HFF-Myc (cell line): Measurements from ENCODE around the gene RAPH1.
"Not testable (repeated sequence)": the region's sequence is repeated elsewhere in the genome, so short reads cannot be mapped to it uniquely, and the experiment has no call there.

Source experiments
- DNase-seq: peaks from one replicate; pipeline ENCODE4 v3.0.0-alpha.2; 2011; ENCODE audit warnings: low read depth; ENCODE audit errors: extremely low read depth
- H3K4me3 ChIP-seq: replicated peaks from 2 replicates; pipeline ENCODE4 v1.5.1; 2011; ENCODE audit warnings: low read depth, mild to moderate bottlenecking, control low read depth, low read length
- CTCF ChIP-seq: IDR thresholded peaks from 2 replicates; pipeline ENCODE4 v1.5.1; 2012; ENCODE audit warnings: mild to moderate bottlenecking, low read depth, low read length, control low read depth; ENCODE audit errors: missing control alignments

RAPH1 gene

DNA sequence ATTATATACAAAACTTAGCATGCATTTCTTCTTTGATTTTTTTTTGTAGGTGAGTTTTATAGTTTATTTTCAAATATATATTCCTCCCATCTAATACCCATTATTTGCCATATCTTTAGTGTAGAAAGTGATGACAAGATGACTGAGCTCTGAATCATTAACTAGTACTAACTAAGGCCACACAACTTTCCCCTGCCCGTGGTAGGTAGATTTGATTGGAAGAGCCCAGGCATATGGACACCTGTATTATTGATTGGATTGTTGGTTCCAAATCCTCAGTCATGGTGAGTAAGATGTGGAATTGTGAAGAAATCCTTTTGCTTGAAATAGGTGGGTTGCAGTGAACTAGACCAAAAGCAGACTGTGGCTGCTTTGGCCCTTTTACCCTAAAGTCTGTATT lies 152.1 kb downstream of the RAPH1 start:
- no peak for TF ChIP-seq CTCF
- H3K4me3 ChIP-seq = no peak overlapping the region
- no peak for DNase-seq

DNA sequence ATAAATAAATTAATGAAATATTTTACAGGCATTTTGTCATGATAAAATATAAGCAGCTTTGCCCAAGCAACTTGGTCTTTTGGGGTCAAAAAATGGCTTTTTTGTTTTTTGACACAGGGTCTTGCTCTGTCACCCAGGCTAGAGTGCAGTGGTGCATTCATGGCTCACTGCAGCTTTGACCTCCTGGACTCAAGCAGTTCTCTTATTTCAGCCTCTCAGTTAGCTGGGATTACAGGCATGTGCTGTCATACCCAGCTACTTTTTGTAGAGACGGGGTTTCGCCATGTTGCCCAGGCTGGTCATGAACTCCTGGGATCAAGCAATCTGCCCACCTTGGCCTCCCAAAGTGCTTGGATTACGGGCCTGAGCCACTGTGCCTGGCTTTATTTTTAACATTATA lies 155.9 kb downstream of the RAPH1 start:
- no peak for DNase-seq
- H3K4me3 ChIP-seq = no peak overlapping the region
- no peak for TF ChIP-seq CTCF

GRCh38 chr2:203376173-203376572 lies 158.9 kb downstream of the RAPH1 start:
- no peak for DNase-seq
- H3K4me3 ChIP-seq = no peak overlapping the region
- no peak for TF ChIP-seq CTCF

DNA sequence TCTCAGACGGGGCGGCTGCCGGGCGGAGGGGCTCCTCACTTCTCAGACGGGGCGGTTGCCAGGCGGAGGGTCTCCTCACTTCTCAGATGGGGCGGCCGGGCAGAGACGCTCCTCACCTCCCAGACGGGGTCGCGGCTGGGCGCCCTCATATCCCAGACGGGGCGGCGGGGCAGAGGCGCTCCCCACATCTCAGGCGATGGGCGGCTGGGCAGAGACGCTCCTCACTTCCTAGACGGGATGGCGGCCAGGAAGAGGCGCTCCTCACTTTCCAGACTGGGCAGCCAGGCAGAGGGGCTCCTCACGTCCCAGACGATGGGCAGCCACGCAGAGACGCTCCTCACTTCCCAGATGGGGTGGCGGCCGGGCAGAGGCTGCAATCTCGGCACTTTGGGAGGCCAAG lies 162.4 kb downstream of the RAPH1 start:
- not testable (repeated sequence) for H3K4me3 ChIP-seq, DNase-seq

GRCh38 chr2:203366639-203367466 lies 168.2 kb downstream of the RAPH1 start:
- no peak for TF ChIP-seq CTCF
- no peak overlapping the region for H3K4me3 ChIP-seq
- no peak for DNase-seq

- DNase-seq = no peak
- no peak overlapping the region for H3K4me3 ChIP-seq
- TF ChIP-seq CTCF = no peak
Observed at GRCh38 chr2:203361922-203362321, 173.2 kb downstream of the RAPH1 start.

- TF ChIP-seq CTCF = no peak
- DNase-seq = no peak
- H3K4me3 ChIP-seq = no peak overlapping the region
Observed at GRCh38 chr2:203361495-203361894, 173.6 kb downstream of the RAPH1 start.
